H9 (cell line): ENCODE measurements around the gene PPP1R7. TPM values are rescaled to one million over a fixed set of nuclear protein-coding genes. Genes with fewer than 3 reads are reported as not detected.

Source experiments
- DNase-seq: peaks from one replicate; pipeline ENCODE4 v3.0.0-alpha.2; 2017
- H2AFZ ChIP-seq: one replicate; pipeline ENCODE4 v1.6.1; 2013; ENCODE audit warnings: mild to moderate bottlenecking, low read length, control low read depth, moderate library complexity
- H2AK5ac ChIP-seq: 2 replicates; pipeline ENCODE4 v1.6.1; 2013; ENCODE audit warnings: low read length, control low read depth, mixed read lengths; ENCODE audit not compliant: insufficient read length
- H2BK120ac ChIP-seq: one replicate; pipeline ENCODE4 v1.6.1; 2013; ENCODE audit warnings: low read depth, mild to moderate bottlenecking, low read length, control low read depth, inconsistent platforms; ENCODE audit not compliant: poor library complexity, severe bottlenecking
- H2BK12ac ChIP-seq: 2 replicates; pipeline ENCODE4 v1.6.1; 2013; ENCODE audit warnings: low read length, control low read depth, mixed read lengths, low read depth; ENCODE audit not compliant: insufficient read length
- H2BK15ac ChIP-seq: 2 replicates; pipeline ENCODE4 v1.6.1; 2013; ENCODE audit warnings: low read depth, low read length, control low read depth
- H2BK20ac ChIP-seq: one replicate; pipeline ENCODE4 v1.6.1; 2013; ENCODE audit warnings: low read depth, mild to moderate bottlenecking, low read length, control low read depth, inconsistent platforms; ENCODE audit not compliant: poor library complexity, severe bottlenecking
- H2BK5ac ChIP-seq: 2 replicates; pipeline ENCODE4 v1.6.1; 2013; ENCODE audit warnings: low read length, control low read depth, mixed read lengths; ENCODE audit not compliant: insufficient read length
- H3K14ac ChIP-seq: 2 replicates; pipeline ENCODE4 v1.6.1; 2013; ENCODE audit warnings: low read length, control low read depth; ENCODE audit not compliant: insufficient read depth
- H3K18ac ChIP-seq: 2 replicates; pipeline ENCODE4 v1.6.1; 2013; ENCODE audit warnings: low read depth, mild to moderate bottlenecking, mixed read lengths, low read length, control low read depth; ENCODE audit not compliant: insufficient read length
- H3K23ac ChIP-seq: 2 replicates; pipeline ENCODE4 v1.6.1; 2013; ENCODE audit warnings: low read length, control low read depth, mixed read lengths, low read depth; ENCODE audit not compliant: insufficient read length
- H3K23me2 ChIP-seq: 2 replicates; pipeline ENCODE4 v1.6.1; 2013; ENCODE audit warnings: low read depth, mild to moderate bottlenecking, mixed read lengths, low read length, control low read depth; ENCODE audit not compliant: insufficient read length, poor library complexity, severe bottlenecking
- H3K27ac ChIP-seq: 2 replicates; pipeline ENCODE4 v1.5.1; 2013; ENCODE audit warnings: low read length, control low read depth, mixed read lengths, low read depth; ENCODE audit not compliant: insufficient read length
- H3K27me3 ChIP-seq: 2 replicates; pipeline ENCODE4 v1.6.1; 2013; ENCODE audit warnings: low read length, control low read depth, inconsistent platforms; ENCODE audit not compliant: insufficient read depth
- H3K4ac ChIP-seq: 2 replicates; pipeline ENCODE4 v1.6.1; 2013; ENCODE audit warnings: low read depth, mild to moderate bottlenecking, control low read depth, inconsistent platforms, low read length, moderate library complexity
- H3K4me1 ChIP-seq: 2 replicates; pipeline ENCODE4 v1.6.1; 2013; ENCODE audit warnings: low read length, control low read depth, inconsistent platforms; ENCODE audit not compliant: insufficient read depth
- H3K4me2 ChIP-seq: 2 replicates; pipeline ENCODE4 v1.6.1; 2013; ENCODE audit warnings: low read length, control low read depth, mixed read lengths; ENCODE audit not compliant: insufficient read length, insufficient read depth
- H3K56ac ChIP-seq: 2 replicates; pipeline ENCODE4 v1.6.1; 2013; ENCODE audit warnings: low read depth, mild to moderate bottlenecking, mixed read lengths, low read length, control low read depth; ENCODE audit not compliant: insufficient read length
- H3K79me1 ChIP-seq: 2 replicates; pipeline ENCODE4 v1.6.1; 2013; ENCODE audit warnings: low read depth, mild to moderate bottlenecking, moderate library complexity, low read length, control low read depth, inconsistent platforms; ENCODE audit not compliant: insufficient read depth, poor library complexity, severe bottlenecking
- H3K79me2 ChIP-seq: 2 replicates; pipeline ENCODE4 v1.6.1; 2013; ENCODE audit warnings: low read length, control low read depth, inconsistent platforms; ENCODE audit not compliant: insufficient read depth
- H3K9ac ChIP-seq: 2 replicates; pipeline ENCODE4 v1.6.1; 2013; ENCODE audit warnings: low read length, control low read depth, mixed read lengths; ENCODE audit not compliant: insufficient read length; ENCODE audit errors: extremely low read depth
- H3K9me3 ChIP-seq: one replicate; pipeline ENCODE4 v1.6.1; 2013; ENCODE audit warnings: low read depth, low read length, inconsistent platforms; ENCODE audit not compliant: control insufficient read depth
- H3T11ph ChIP-seq: one replicate; pipeline ENCODE4 v1.6.1; 2013; ENCODE audit warnings: mild to moderate bottlenecking, low read length, control low read depth, inconsistent platforms
- H4K20me1 ChIP-seq: one replicate; pipeline ENCODE4 v1.6.1; 2013; ENCODE audit not compliant: control insufficient read depth, insufficient read length, insufficient read depth
- H4K5ac ChIP-seq: 2 replicates; pipeline ENCODE4 v1.6.1; 2013; ENCODE audit warnings: low read depth, mild to moderate bottlenecking, mixed read lengths, low read length, control low read depth; ENCODE audit not compliant: insufficient read length
- H4K8ac ChIP-seq: replicated peaks from 2 replicates; pipeline ENCODE4 v1.6.1; 2013; ENCODE audit warnings: low read length, control low read depth, mixed read lengths, low read depth; ENCODE audit not compliant: insufficient read length
- H4K91ac ChIP-seq: 2 replicates; pipeline ENCODE4 v1.6.1; 2013; ENCODE audit warnings: low read depth, mild to moderate bottlenecking, moderate library complexity, mixed read lengths, low read length, control low read depth; ENCODE audit not compliant: insufficient read length
- H3K27ac Mint-ChIP-seq, 3 experiments: 2 replicates in 2 of 3; 3 replicates in 1 of 3; pipeline ENCODE4 v1.8.0; 2020 to 2021; ENCODE audit warnings: mixed read lengths in 3 of 3, mild to moderate bottlenecking in 1 of 3, moderate library complexity in 1 of 3
- H3K27me3 Mint-ChIP-seq: 2 replicates; pipeline ENCODE4 v1.8.0; 2021; ENCODE audit warnings: low read depth, mild to moderate bottlenecking, moderate library complexity, mixed read lengths
- H3K36me3 Mint-ChIP-seq, 3 experiments: 2 replicates in 2 of 3; 3 replicates in 1 of 3; pipeline ENCODE4 v1.8.0; 2020 to 2021; ENCODE audit warnings: low read depth in 3 of 3, mixed read lengths in 3 of 3; ENCODE audit not compliant: insufficient read depth in 1 of 3
- H3K4me1 Mint-ChIP-seq, 2 experiments: 2 replicates each; pipeline ENCODE4 v1.8.0; 2020; ENCODE audit warnings: mixed read lengths in 2 of 2
- H3K4me3 Mint-ChIP-seq, 2 experiments: 2 replicates in 1 of 2; 3 replicates in 1 of 2; pipeline ENCODE4 v1.8.0; 2020 to 2021; ENCODE audit warnings: mild to moderate bottlenecking in 2 of 2, mixed read lengths in 2 of 2, moderate library complexity in 1 of 2
- H3K9me3 Mint-ChIP-seq, 2 experiments: 2 replicates in 1 of 2; 3 replicates in 1 of 2; pipeline ENCODE4 v1.8.0; 2020; ENCODE audit warnings: mild to moderate bottlenecking in 2 of 2, mixed read lengths in 2 of 2, moderate library complexity in 1 of 2
- WGBS: extraction: QIAGEN DNeasy Blood & Tissue Kit; methylation state at CpG from one replicate; pipeline ENCODE4 v1.1.7; 2013; ENCODE audit warnings: missing lambda C conversion rate, low lambda C conversion rate, mixed read lengths; ENCODE audit not compliant: insufficient read length; ENCODE audit errors: extremely low coverage; 5-methylcytosine and 5-hydroxymethylcytosine counted together
- total RNA-seq: library from RNA; stranded (reverse); gene quantifications from 2 replicates; pipeline ENCODE4 v1.2.1, GENCODE V29; 2021
- TF ChIP-seq, protein P1 (sequence below): fragments of 200-600 bp; sonication (generic); conservative IDR thresholded peaks from 3 replicates; pipeline ENCODE4 v1.8.0; 2021; ENCODE audit warnings: antibody characterized with exemption, mild to moderate bottlenecking

Gene PPP1R7
- total RNA-seq, 1 experiment from 2014 or later: 60.2 TPM

DNA sequence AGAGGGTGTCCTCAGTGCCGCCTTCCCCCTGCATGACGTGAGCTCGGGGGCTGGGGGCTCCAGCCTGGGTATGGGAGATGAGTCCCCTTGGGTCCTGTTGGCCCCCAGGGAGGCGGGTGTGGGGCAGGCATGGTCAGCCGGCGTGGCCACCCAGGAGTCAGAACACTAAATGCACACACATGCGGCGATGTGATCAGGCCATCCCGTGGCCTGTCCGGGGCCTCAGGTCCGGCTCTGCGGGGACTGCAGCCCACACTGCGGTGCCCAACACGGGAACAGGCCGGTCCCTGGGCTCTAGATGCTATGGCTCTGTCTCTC lies 52.0 kb downstream of the PPP1R7 start:
- Histone ChIP-seq H4K8ac (no peak overlapping the region), H3K4me1 (no peaks in the 10 kb centered on the region), H3K23ac (no peak overlapping the region), H3K27me3 (no peaks in the 10 kb centered on the region), H3K18ac (no peak overlapping the region), H4K5ac (no peak overlapping the region), H2BK5ac (no peak overlapping the region), H4K20me1 (no peaks in the 10 kb centered on the region), H3K9ac (no peak overlapping the region), H2AFZ (no peak overlapping the region), H3K9me3 (no peaks in the 10 kb centered on the region), H2BK120ac (no peak overlapping the region), H3K4ac (no peak overlapping the region), H3K79me1 (no peaks in the 10 kb centered on the region), H3K27ac (no peak overlapping the region), H3K56ac (no peak overlapping the region), H2AK5ac (no peak overlapping the region), H2BK15ac (no peak overlapping the region), H3K23me2 (no peaks in the 10 kb centered on the region), H2BK20ac (no peak overlapping the region), H3K4me2 (no peak overlapping the region), H3K14ac (no peak overlapping the region), H2BK12ac (no peak overlapping the region), H3T11ph (no peak overlapping the region), H4K91ac (no peak overlapping the region), H3K79me2 (no peaks in the 10 kb centered on the region)
- DNase-seq: no peak
- H3K4me3 Mint-ChIP-seq: no peak overlapping the region
- H3K4me1 Mint-ChIP-seq: peaks cover 0 to 4% of the 10 kb centered on the region in 2 experiments; a peak in 1 of 4 replicates
- TF ChIP-seq, protein P1, sequence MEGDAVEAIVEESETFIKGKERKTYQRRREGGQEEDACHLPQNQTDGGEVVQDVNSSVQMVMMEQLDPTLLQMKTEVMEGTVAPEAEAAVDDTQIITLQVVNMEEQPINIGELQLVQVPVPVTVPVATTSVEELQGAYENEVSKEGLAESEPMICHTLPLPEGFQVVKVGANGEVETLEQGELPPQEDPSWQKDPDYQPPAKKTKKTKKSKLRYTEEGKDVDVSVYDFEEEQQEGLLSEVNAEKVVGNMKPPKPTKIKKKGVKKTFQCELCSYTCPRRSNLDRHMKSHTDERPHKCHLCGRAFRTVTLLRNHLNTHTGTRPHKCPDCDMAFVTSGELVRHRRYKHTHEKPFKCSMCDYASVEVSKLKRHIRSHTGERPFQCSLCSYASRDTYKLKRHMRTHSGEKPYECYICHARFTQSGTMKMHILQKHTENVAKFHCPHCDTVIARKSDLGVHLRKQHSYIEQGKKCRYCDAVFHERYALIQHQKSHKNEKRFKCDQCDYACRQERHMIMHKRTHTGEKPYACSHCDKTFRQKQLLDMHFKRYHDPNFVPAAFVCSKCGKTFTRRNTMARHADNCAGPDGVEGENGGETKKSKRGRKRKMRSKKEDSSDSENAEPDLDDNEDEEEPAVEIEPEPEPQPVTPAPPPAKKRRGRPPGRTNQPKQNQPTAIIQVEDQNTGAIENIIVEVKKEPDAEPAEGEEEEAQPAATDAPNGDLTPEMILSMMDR: no peak
- WGBS: no CpG with 5 or more reads among the region's 15 CpGs
- no peaks in the 10 kb centered on the region; a peak in 1 of 7 replicates for H3K36me3 Mint-ChIP-seq
- no peak overlapping the region for H3K27ac Mint-ChIP-seq
- H3K9me3 Mint-ChIP-seq: no peaks in the 10 kb centered on the region
- no peaks in the 10 kb centered on the region; the same call in none of the 2 replicates for H3K27me3 Mint-ChIP-seq
